GM21786 (cell line): ENCODE measurements around the gene KCNN3.
"Not testable (repeated sequence)": the region's sequence is repeated elsewhere in the genome, so short reads cannot be mapped to it uniquely, and the experiment has no call there.

Experiments
- ATAC-seq: cut with Tn5 transposase; IDR thresholded peaks from one replicate; pipeline ENCODE4 v1.9.1; 2021; ENCODE audit not compliant: unreplicated experiment

Gene KCNN3

GRCh38 chr1:154670310-154671270 is 199.5 kb downstream of the KCNN3 start:
- not testable (repeated sequence) for ATAC-seq

- ATAC-seq, result no peak
Measured at GRCh38 chr1:154669464-154670282, 200.4 kb downstream of the KCNN3 start.

- ATAC-seq, result no peak
Measured at GRCh38 chr1:154666051-154666790, 203.9 kb downstream of the KCNN3 start.

- no peak for ATAC-seq
Measured at GRCh38 chr1:154664331-154665002, 205.6 kb downstream of the KCNN3 start.

- ATAC-seq, result no peak
Measured at GRCh38 chr1:154663471-154664060, 206.5 kb downstream of the KCNN3 start.

- ATAC-seq, result no peak
Measured at GRCh38 chr1:154661110-154661509, 209.0 kb downstream of the KCNN3 start.

GRCh38 chr1:154659823-154660592 is 210.1 kb downstream of the KCNN3 start:
- no peak for ATAC-seq

- no peak for ATAC-seq
Measured at GRCh38 chr1:154657556-154657955, 212.5 kb downstream of the KCNN3 start.

- no peak for ATAC-seq
Measured at GRCh38 chr1:154652893-154653292, 217.2 kb downstream of the KCNN3 start.
